Spleen (tissue), 11 donors: ENCODE measurements around the gene NIPA2. TPM values are rescaled to one million over a fixed set of nuclear protein-coding genes. Genes with fewer than 3 reads are reported as not detected.

ENCODE experiments used
- DNase-seq: peaks from one replicate; pipeline ENCODE4 v3.0.0-alpha.2; 2020
- H3K27ac ChIP-seq, 8 donors: fragments of 200-600 bp; sonication (generic) in 7 of 8; 1 replicate in 4 of 8; 2 replicates in 4 of 8; pipeline versions ENCODE4 v1.5.0 to v1.8.0; 2016 to 2021; ENCODE audit warnings: inconsistent platforms in 4 of 8, mild to moderate bottlenecking in 4 of 8, moderate library complexity in 1 of 8
- H3K27me3 ChIP-seq, 7 donors: fragments of 200-600 bp; sonication (generic) in 6 of 7; replicated peaks in 1 of 7; 1 replicate in 4 of 7; 2 replicates in 3 of 7; pipeline versions ENCODE4 v1.5.0 to v1.8.0; 2016 to 2021; ENCODE audit warnings: inconsistent platforms in 3 of 7, mild to moderate bottlenecking in 1 of 7
- H3K36me3 ChIP-seq, 6 donors: fragments of 200-600 bp; sonication (generic) in 5 of 6; 1 replicate in 4 of 6; 2 replicates in 2 of 6; pipeline versions ENCODE4 v1.5.0 to v1.8.0; 2016 to 2021; ENCODE audit warnings: inconsistent platforms in 2 of 6
- H3K4me1 ChIP-seq, 6 donors: fragments of 200-600 bp; sonication (generic) in 5 of 6; 1 replicate in 3 of 6; 2 replicates in 3 of 6; pipeline versions ENCODE4 v1.5.0 to v1.8.0; 2016 to 2021; ENCODE audit warnings: inconsistent platforms in 3 of 6
- H3K4me3 ChIP-seq, 8 donors: fragments of 200-600 bp; sonication (generic) in 7 of 8; 1 replicate in 4 of 8; 2 replicates in 4 of 8; pipeline versions ENCODE4 v1.5.0 to v1.8.0; 2016 to 2021; ENCODE audit warnings: inconsistent platforms in 4 of 8, mild to moderate bottlenecking in 4 of 8, moderate library complexity in 2 of 8
- H3K9me3 ChIP-seq, 8 donors: fragments of 200-600 bp; sonication (generic) in 7 of 8; 1 replicate in 4 of 8; 2 replicates in 4 of 8; pipeline versions ENCODE4 v1.5.0 to v1.8.0; 2016 to 2021; ENCODE audit warnings: inconsistent platforms in 4 of 8
- CTCF ChIP-seq, 11 experiments: fragments of 200-600 bp in 7 of 11; fragments of 450-650 bp in 4 of 11; sonication (generic) in 4 of 11; IDR thresholded peaks in 8 of 11; conservative IDR thresholded peaks in 3 of 11; 1 replicate in 7 of 11; 2 replicates in 4 of 11; pipeline versions ENCODE4 v1.4.0 to v1.8.0; 2016 to 2021; ENCODE audit warnings: antibody characterized with exemption in 11 of 11, inconsistent platforms in 4 of 11, mild to moderate bottlenecking in 1 of 11
- POLR2A ChIP-seq, 3 donors: fragments of 450-650 bp; IDR thresholded peaks; one replicate each; pipeline ENCODE4 v1.5.1; 2017; ENCODE audit warnings: antibody characterized with exemption in 3 of 3, mild to moderate bottlenecking in 1 of 3
- POLR2AphosphoS5 ChIP-seq, 3 donors: sonication (generic); formaldehyde crosslinking; IDR thresholded peaks; one replicate each; pipeline ENCODE4 v1.5.1; 2017; ENCODE audit warnings: antibody characterized with exemption in 3 of 3
- WGBS, 5 donors: extraction: QIAGEN DNeasy Blood & Tissue Kit in 3 of 5; methylation state at CpG; one replicate each; pipeline versions ENCODE4 v1.1.5 to v1.1.7; 2013 to 2018; 5-methylcytosine and 5-hydroxymethylcytosine counted together
- intact Hi-C: fragments of 100-400 bp; cut with DNase I; formaldehyde crosslinking; loops from one replicate; pipeline ENCODE4 v1.15.0; 2023; ENCODE audit warnings: low total_unique reads
- polyA plus RNA-seq, 3 donors: library from polyadenylated mRNA; stranded (reverse); fragments of 200-250 nt; gene quantifications; one replicate each; pipeline ENCODE4 v1.2.1, GENCODE V29; 2013
- total RNA-seq, 7 donors: library from RNA; depleted of rRNA in 3 of 7; stranded (reverse); fragments of >200 nt in 3 of 7; fragmentation: NEBNext Ultra II Directional in 4 of 7; extraction: Animal tissue kit (Norgen Biotek cat#: 25700) in 4 of 7; gene quantifications; one replicate each; pipeline versions ENCODE4 v1.1.0 to v1.2.1, GENCODE V29; 2016 to 2021
- donor health status: healthy with polysubstance abuse.
- donor health status: DM: no; HTN: no; CAD: no; lungs with moderate emphysema.
- donor health status: DM: no; HTN: no; CAD: no.
- donor health status: Bipolar disorder and iron deficiency.
- donor health status: healthy.
- donor health status: DM: no; HTN: no; CAD: no.
- donor health status: DM: yes; HTN: yes; CAD: no.

NIPA2 gene
- total and polyA plus RNA-seq, 10 donors: 18.4 to 91.4 (median 52.8) TPM

DNA sequence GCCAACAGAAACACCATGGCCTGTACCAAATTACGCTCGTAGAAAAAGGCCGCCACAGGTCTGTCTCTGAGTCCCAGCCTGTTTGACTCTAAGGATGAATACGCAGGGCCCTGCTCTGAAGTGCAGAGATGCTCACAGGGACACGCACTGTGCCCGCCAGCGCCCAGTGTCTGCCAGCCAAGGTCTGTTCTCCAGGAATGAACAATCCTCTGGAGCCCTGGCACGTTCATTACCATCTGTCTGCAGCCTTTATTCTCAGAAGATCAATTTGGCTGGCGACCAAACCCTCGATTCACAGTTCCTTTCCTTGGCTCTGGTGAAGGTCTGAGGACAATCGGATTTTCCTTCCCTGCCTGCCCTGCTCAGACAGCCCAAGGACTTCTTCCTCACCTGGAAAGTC is 66.3 kb downstream of the NIPA2 start:
- peaks cover 0 to 100% (median 48%) of the 10 kb centered on the region in 6 donors for H3K36me3 ChIP-seq
- H3K27ac ChIP-seq: no peak overlapping the region
- no peaks in the 10 kb centered on the region for H3K27me3 ChIP-seq
- DNase-seq: peak; percentile 55
- no peak for TF ChIP-seq POLR2A (IDR thresholded peaks at IDR 0.05)
- TF ChIP-seq POLR2AphosphoS5 (IDR thresholded peaks at IDR 0.05): no peak
- TF ChIP-seq CTCF (IDR thresholded peaks at IDR 0.05 in 8 of 11, conservative IDR thresholded peaks at IDR 0.05 in 3 of 11): no peak
- 82 to 94% (median 89%) methylated on average over 11 of the region's 11 CpGs for WGBS, 5 donors
- H3K4me3 ChIP-seq: no peak overlapping the region
- no peaks in the 10 kb centered on the region for H3K9me3 ChIP-seq
- intact Hi-C loops: no loop called here
- H3K4me1 ChIP-seq: no peaks in the 10 kb centered on the region

DNA sequence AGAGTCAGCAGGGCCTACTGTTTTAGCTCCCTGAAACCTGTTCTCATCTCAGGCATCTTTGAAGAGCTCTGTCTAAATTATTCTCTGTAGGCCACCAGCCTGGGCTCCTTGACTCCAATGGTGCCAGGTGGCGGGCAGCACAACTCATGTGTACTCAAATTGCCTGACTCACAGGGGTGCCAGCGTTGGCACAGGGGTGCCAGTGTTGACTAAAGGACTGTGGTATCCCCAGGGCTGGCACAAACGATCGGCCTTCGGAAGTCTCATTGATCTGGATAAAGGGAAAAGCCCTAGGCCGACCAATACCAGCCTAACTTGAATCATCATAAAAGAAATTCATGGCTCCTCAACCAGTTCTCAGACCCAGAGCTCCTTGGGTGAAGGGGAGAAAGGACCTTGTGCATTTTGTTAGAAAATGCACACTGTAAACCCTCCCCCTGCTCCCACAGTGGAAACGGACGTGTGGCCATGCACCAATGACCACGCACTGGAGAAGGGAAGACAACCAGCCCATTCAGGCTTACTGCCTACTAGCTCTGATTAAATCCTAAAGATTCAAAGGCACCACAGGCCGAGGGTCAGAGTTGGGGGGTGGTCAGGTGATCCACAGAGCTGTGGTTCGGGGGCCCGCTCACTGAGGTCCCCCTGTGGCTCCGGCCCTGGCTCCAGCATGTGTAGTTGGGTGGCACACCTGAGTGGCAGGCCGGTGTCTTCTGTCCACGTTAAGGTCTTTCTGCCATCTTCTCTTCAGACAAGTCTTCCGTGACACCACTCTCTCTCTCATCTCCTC is 68.9 kb downstream of the NIPA2 start:
- no peak overlapping the region for H3K4me3 ChIP-seq
- H3K27ac ChIP-seq: no peak overlapping the region
- H3K9me3 ChIP-seq: no peaks in the 10 kb centered on the region
- WGBS, 5 donors: 85 to 95% (median 92%) methylated on average over 16 of the region's 16 CpGs
- H3K4me1 ChIP-seq: no peaks in the 10 kb centered on the region
- no peaks in the 10 kb centered on the region for H3K27me3 ChIP-seq
- DNase-seq: peak; percentile 66
- peaks cover 0 to 100% (median 63%) of the 10 kb centered on the region in 6 donors for H3K36me3 ChIP-seq
- intact Hi-C loops: no loop called here
- TF ChIP-seq POLR2AphosphoS5 (IDR thresholded peaks at IDR 0.05): no peak
- no peak for TF ChIP-seq CTCF (IDR thresholded peaks at IDR 0.05 in 8 of 11, conservative IDR thresholded peaks at IDR 0.05 in 3 of 11)
- TF ChIP-seq POLR2A (IDR thresholded peaks at IDR 0.05): no peak

GRCh38 chr15:22908830-22909229 is 70.4 kb downstream of the NIPA2 start:
- TF ChIP-seq CTCF (IDR thresholded peaks at IDR 0.05 in 8 of 11, conservative IDR thresholded peaks at IDR 0.05 in 3 of 11) (no peak), POLR2AphosphoS5 (IDR thresholded peaks at IDR 0.05) (no peak), POLR2A (IDR thresholded peaks at IDR 0.05) (no peak)
- peak; percentile 2 for DNase-seq
- intact Hi-C loops: no loop called here
- peaks cover 0 to 100% (median 54%) of the 10 kb centered on the region in 6 donors for H3K36me3 ChIP-seq
- 92 to 98% (median 95%) methylated on average over 9 of the region's 9 CpGs for WGBS, 5 donors
- no peaks in the 10 kb centered on the region for H3K9me3 ChIP-seq
- H3K4me3 ChIP-seq: no peak overlapping the region
- H3K4me1 ChIP-seq: no peaks in the 10 kb centered on the region
- H3K27ac ChIP-seq: no peak overlapping the region
- no peaks in the 10 kb centered on the region for H3K27me3 ChIP-seq

DNA sequence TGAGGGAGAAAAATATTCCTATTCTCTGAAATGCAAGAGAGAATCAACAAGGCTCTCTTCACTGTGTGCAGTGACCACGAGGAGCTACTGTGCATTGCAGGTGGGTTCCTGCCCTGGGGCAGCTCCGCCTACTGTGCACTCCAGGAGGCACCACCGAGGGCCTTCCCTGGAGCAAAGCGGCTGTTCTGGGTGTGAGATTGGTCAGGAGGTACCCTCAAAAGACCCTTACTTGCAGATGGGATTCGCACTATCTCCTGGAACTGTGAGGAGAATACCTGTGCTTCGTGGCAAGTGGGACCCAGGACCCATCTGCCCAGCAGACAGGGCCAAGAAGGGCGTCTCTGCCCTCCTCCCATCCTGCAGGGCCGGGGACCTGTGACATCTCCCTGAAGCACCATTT is 72.8 kb downstream of the NIPA2 start:
- Histone ChIP-seq H3K4me3 (no peak overlapping the region), H3K4me1 (no peaks in the 10 kb centered on the region), H3K9me3 (no peaks in the 10 kb centered on the region), H3K27ac (no peak overlapping the region), H3K36me3 (peaks cover 0 to 100% (median 59%) of the 10 kb centered on the region in 6 donors), H3K27me3 (no peaks in the 10 kb centered on the region)
- TF ChIP-seq POLR2A (IDR thresholded peaks at IDR 0.05) (no peak), POLR2AphosphoS5 (IDR thresholded peaks at IDR 0.05) (peak in 1 of 3 donors; percentile 10)
- 84 to 95% (median 88%) methylated on average over 4 to 8 of the region's 8 CpGs for WGBS, 5 donors
- intact Hi-C loops: no loop called here
- peak; percentile 36 for DNase-seq
